Pulmonary artery endothelial cell (primary cell): ENCODE data around the gene BLOC1S5. TPM values are rescaled to one million over a fixed set of nuclear protein-coding genes. Genes with fewer than 3 reads are reported as not detected.
A peak's percentile ranks its signal among the peaks of the same experiment; 100 is the strongest.

ENCODE experiments used
- DNase-seq: peaks from one replicate; pipeline ENCODE4 v3.0.0-alpha.2; 2011; ENCODE audit warnings: low read depth, low spot score
- total RNA-seq: library from RNA; depleted of rRNA; stranded (reverse); fragments of >200 nt; gene quantifications from 2 replicates; pipeline ENCODE4 v1.2.3, GENCODE V29; 2014

BLOC1S5 gene
- total RNA-seq, 1 donor from 2014 or later: 20.2 TPM

- DNase-seq: no peak
Observed at GRCh38 chr6:8082572-8082953, 18.4 kb upstream of the BLOC1S5 start.

GRCh38 chr6:8080362-8081151, 16.4 kb upstream of the BLOC1S5 start:
- DNase-seq: no peak

GRCh38 chr6:8079126-8079525, 14.9 kb upstream of the BLOC1S5 start:
- DNase-seq: no peak

GRCh38 chr6:8077991-8078390, 13.8 kb upstream of the BLOC1S5 start:
- no peak for DNase-seq

- no peak for DNase-seq
Observed at GRCh38 chr6:8075704-8076103, 11.5 kb upstream of the BLOC1S5 start.

- no peak for DNase-seq
Observed at GRCh38 chr6:8075185-8075584, 11.0 kb upstream of the BLOC1S5 start.

GRCh38 chr6:8074213-8074612, 10.0 kb upstream of the BLOC1S5 start:
- no peak for DNase-seq

- no peak for DNase-seq
Observed at GRCh38 chr6:8073758-8074157, 9.6 kb upstream of the BLOC1S5 start.

- no peak for DNase-seq
Observed at GRCh38 chr6:8070718-8071117, 6.5 kb upstream of the BLOC1S5 start.

- DNase-seq: no peak
Observed at GRCh38 chr6:8069631-8070284, 5.6 kb upstream of the BLOC1S5 start.

- DNase-seq: no peak
Observed at GRCh38 chr6:8069151-8069550, 5.0 kb upstream of the BLOC1S5 start.

GRCh38 chr6:8066108-8066507, 1.9 kb upstream of the BLOC1S5 start:
- no peak for DNase-seq

GRCh38 chr6:8065519-8065911, 1.3 kb upstream of the BLOC1S5 start:
- DNase-seq: no peak

GRCh38 chr6:8064638-8065518, 689 bp upstream of the BLOC1S5 start:
- no peak for DNase-seq

- no peak for DNase-seq
Observed at GRCh38 chr6:8061736-8062135, 2.5 kb downstream of the BLOC1S5 start.

- DNase-seq: no peak
Observed at GRCh38 chr6:8060346-8060745, 3.8 kb downstream of the BLOC1S5 start.

GRCh38 chr6:8059129-8059528, 5.1 kb downstream of the BLOC1S5 start:
- no peak for DNase-seq

GRCh38 chr6:8057793-8058192, 6.4 kb downstream of the BLOC1S5 start:
- no peak for DNase-seq

- no peak for DNase-seq
Observed at GRCh38 chr6:8057263-8057662, 6.9 kb downstream of the BLOC1S5 start.

GRCh38 chr6:8054276-8054675, 9.9 kb downstream of the BLOC1S5 start:
- no peak for DNase-seq

- DNase-seq: peak; percentile 43
Observed at GRCh38 chr6:8047541-8048292, 16.5 kb downstream of the BLOC1S5 start.
